NCI-H510A (cell line): ENCODE results near the gene TREM1.

Experiments used
- DNase-seq: peaks from one replicate; lab custom pipeline; 2025; lab: John Stamatoyannopoulos, UW

The TREM1 gene

DNA sequence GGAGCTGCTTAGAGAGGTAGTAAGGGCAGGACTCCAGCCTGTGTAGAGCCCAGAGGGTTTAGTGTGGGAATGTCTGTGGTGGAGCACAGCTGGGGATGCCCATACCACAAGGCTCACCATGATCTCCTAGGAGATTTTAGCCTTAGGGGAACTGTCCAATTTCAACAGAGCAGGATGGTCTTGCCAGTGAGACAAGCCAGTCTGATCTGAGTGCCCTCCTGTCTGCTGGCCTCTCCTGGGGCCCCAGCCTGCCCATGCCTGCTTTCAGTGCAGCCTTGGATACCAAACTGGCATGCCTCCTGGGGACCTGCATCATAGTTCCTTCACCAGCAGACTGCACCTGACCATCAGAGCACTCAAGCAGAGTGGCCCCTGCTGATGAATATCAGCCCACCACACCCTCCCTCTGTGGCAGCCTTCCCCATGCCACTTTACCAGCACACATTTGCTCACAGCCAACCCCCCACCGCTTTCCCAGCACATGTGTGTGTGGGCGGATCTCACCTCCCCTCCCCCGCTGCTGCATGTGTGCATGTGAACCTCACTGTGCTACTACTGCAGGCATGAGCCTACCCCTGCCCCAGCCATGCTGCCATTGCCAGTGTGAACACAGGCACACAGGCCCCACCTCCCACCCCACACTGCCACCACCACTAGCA, 7.9 kb upstream of the TREM1 start:
- no peak for DNase-seq

DNA sequence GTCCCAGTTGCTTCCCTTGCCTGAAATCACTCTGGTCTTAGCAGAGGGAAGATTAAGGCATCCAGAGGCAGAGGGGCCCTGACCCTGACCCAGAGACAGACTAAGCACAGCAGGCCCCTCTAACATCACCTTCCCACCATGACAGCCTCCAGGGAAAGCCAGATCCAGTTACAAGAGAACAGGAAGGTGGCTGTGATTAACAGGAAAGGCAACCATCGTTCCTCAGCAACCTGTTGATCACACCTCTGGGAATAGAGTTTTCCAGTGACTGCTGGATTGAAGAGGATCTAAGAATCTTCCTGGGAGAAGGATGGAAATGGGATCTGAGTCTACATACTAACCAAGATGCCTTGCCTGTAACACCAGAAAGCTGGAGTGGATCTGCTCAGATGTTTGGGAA, 5.2 kb upstream of the TREM1 start:
- DNase-seq, result no peak

DNA sequence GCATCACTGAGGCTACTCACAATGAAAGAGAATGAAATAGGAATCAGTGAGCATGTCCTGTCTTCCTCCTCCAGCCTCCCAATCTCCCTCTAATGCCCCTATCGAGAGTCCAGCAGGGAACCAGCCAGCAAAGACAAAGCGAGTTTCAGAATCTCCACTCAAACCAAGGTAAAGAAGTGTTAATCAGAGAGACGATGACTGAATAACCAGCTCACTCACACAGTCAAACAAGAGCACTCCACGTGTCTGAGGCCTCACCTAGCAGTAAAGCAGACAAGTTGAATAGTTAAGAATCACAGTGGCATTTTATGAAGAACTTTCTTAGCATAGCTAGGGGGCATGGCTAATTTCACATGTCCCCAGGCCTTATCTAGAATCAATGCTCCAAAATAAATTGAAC, 3.3 kb upstream of the TREM1 start:
- DNase-seq, result no peak

DNA sequence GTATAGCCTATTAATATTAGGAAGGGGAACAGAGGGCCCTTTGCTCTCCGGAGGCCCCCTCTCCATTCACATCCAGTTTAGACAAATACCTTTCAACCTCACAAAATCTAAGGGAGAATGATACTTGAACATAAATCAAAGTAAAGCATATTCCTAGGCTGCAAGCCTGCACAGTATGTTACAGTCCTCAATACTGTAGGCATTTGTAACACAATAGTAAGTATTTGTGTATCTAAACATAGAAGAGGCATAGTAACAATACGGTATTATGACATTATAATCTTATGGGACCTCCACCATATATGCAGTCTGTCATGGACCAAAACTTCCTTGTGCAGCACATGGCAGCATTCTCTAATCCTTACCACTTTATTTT, 2.3 kb upstream of the TREM1 start:
- DNase-seq, result no peak

DNA sequence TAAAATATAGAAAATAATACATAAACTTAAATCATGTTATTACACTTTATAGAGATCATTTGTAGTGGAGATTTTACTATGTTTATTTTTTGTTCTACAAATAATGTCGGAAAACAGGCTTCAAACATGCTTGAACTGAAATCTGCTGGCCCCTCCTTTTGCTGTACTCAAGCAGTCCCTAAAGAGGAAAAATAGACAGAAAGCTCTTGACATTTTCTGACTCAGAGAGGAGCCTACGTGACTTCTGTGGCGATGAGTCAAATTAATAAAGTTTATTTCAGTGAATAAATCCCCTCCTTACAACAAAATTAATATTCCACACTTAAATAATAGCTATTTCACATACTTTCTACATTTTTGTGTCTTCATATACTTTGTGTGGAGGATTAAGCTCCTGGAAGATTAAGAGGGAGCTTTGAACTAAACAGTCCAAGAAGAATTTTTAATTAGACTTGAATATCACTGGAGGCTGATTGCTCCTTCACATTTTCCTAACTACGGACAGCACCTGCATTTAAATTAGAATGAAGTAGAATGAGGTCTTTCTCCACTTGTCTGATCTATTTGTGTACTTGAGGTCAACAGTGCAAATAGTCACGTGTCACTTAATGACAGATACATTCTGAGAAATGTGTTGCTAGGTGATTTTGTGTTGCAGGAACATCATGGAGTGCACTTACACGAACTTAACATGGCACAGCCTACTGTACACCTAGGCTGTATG, 1.7 kb upstream of the TREM1 start:
- peak; percentile 95 for DNase-seq

DNA sequence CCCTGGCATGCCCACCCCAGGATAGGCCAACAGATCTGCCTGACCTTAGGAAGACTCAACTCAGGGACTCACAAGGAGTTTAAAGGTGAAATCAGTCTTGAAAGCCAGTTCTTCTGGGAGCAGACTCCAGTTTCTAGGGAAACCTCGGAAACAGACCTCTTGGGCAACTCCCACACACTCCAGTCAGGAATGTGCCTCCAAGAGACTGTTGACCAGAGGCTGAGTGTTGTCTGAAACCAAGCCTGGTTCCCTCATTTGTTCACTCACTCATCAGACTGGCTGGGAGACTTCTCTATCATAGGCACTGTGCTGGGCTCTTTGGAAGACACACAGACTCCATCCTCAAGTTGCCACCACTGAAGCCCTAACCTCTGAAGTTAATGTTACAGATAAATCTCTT, 1.8 kb downstream of the TREM1 start:
- DNase-seq, result no peak

DNA sequence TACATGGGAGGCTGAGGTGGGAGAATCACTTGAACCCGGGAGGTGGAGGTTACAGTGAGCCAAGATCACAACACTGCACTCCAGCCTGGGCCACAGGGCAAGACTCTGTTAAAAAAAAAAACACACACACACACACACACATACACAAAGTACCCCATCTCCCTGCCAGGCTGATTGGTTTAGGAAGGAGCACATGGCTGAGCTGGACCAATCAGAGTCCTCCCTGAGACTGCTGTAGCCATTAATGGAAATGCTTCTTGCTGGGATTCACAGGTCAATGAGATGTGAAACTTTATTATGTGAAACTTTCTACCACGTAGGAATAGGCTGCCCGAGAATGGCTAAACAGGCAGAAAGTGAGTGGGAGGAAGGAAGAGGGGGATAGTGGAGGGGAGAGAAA, 2.9 kb downstream of the TREM1 start:
- no peak for DNase-seq

DNA sequence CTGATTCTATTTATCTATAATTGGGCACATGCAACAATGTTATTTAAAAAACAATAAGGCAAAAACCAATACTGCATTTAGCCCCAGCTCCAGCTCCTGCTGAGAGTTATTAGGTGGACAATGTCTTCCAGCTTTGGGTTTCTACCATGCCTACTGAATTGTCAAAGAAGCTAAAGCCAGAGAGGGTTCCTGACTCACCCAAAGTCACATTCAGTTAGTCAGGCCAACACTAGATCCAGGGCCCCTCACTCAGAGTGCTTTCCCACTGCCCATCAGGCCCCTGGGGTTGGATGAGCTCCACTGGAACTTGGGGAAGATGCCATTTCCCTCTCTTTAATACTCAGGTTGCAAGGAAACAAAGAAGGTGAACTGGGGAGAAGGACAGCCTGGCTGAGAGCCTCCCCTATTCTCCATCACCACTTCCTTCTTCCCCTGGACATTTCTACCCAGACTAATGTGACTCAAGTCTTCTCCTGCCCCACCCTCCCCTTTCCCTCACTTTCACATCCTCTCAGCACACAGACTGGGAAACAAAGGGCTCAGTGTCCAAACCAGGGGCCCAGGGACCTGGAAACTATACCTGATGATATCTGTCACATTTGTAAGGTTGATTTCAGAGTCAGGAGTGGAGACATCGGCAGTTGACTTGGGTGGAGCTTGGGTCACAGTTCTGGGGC, 6.0 kb downstream of the TREM1 start:
- DNase-seq, result no peak

DNA sequence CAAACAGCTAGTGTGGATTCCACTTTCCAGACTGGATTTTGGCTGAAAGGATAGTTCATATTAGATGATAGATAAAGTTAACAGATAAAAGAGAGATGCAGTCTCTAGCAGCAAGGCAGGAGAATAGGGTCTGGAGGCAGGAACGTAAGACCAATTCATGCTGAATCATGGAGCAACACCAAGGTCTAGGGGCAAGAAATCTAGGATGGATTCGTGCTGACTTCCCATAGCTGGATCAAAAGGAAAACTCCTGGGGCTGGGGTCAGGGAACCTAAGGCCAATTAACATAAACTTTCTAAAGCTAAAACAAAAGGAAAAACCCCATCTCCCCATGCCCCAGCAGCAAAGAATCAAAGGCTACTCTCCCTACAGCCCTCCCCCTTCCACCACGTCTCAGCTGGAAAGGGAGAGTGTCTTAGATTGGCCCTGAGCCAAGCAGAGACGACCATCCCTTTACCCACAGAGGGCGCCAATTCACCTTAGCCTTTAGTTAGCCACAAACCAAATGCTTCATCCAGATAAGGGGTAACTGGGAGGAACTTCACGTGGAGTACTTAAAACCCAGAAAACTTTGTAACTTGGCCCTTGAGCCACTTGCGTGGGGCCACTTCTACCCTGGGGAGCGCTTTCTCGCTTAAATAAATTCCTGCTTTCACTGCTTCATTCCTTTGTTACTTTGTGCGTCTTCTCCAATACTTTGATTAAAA, 7.6 kb downstream of the TREM1 start:
- peak; percentile 91 for DNase-seq

DNA sequence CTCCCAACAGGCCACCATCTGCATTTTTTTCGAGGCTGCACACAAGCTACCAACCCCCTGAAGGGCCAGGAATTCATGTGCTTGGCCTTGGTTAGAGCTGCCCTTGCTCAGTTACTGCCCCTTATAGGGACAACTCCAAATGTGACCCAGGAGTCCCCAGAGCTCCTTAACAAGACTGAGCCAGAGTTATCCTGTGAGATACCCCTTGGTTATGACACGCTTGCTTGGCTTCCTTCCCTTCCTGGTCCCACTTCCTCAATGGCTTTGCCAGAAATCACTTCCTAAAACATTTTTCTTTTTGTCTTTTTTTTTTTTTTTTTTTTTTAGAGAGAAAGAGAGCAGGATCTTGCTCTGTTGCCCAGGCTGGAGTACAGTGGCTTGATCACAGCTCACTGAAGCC, 8.9 kb downstream of the TREM1 start:
- no peak for DNase-seq

DNA sequence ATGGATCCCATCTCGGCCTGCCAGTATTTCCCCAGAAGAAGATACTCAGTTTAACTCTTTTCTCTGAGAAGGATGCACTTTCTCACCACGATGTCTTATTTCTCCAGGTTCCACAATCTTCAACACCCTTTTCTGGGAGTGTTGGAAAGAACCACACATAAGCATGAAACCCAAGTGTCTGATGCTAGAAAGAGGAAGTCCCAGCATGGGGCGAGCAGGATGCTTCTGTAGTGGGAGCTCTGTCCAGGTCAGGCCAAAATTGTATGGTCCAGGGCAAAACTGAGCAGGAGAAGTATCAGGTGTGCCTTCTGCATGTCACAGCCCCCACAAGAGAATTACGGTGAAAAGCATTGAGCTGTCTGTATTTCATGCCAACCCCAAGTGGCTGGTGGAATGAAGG, 11.0 kb downstream of the TREM1 start:
- no peak for DNase-seq

DNA sequence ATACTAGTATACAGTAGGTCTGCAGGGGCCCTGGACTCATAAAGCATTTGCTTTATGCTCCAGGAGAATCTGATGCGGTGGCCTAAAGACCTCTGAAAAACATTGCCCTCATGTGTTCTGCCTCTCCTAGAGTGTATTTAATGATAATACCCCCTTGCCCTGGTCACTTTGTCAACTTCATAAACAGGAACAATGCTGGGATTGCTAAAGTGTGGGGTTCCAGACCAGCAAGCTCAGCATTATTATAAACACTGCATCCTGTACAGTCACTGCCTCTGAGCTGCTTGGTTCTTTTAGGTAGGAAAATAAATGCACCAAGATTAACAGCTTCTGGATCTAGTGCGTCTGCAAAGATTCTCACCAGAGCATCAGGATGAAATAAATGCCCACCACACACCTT, 12.2 kb downstream of the TREM1 start:
- no peak for DNase-seq

DNA sequence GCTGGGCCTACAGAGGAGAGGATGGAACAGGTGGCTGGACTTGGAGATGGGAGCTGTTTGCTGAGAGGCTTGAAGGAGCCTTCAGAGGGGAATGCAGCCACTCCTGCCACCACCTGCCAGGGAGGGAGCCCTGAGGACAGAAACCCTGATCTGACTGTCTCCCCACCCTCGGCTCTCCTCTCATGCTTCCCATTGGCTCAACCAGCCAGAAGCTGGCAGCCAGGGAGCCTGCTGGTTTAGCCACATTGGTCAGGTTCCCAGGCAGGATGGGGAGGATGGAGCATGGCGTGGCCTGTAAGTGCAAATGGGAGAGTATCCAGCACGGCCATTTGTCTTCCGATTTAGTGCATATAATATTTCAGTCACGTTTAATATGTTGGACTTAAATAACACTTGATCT, 12.8 kb downstream of the TREM1 start:
- DNase-seq, result peak; percentile 46

DNA sequence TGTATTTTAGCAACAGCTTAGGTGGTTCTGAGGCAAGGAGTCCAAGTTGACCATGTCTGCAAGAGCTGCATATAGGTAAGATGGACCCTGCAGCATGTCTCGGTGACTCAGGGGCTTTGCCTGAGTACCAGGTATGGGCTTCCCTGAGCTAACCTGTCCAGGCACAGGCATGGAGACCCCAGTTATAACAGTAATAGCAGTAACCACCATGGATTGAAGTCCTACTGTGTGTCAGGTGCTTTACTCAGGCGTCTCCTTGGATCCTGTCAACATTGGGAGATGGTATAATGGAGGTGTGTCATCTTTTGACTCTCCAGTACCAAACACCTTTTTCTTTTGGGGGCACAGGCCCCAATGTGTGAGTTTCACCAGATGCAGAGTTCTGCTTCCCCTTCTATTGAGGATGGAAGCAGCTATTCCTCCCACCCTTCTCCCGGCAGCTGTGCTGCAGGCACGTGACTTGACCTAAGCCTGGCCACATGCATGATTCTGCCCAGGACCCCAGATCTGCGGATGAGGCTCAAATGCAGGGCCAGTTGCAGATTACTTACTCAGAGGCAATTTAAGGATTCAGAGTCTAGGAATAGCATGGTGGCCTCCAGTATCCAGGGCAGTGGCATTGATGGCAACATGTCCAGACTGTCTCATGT, 13.8 kb downstream of the TREM1 start:
- DNase-seq, result no peak

DNA sequence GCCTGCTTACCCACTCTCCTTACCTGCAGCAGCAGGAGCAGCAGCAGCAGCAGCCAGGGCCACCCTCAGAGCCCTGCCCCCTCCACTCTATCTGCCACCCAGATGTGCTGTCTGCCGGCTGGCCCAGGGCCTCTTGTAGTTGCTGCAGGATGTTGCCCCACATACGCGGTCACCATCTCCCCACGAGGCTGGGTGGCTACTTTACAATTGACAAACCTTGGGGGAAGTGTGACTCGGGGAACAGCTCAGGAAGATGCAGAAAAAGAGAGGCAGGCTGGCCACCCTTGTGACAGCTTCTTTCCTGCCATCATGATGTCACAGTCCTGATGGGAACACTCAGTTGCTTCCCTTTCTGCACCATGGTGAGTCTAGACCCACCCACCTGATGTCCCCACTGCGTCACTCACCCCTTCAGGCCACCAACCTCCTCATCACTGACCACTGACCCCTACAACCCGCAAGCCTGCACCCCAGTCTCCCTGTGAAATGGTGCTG, 14.5 kb downstream of the TREM1 start:
- no peak for DNase-seq

DNA sequence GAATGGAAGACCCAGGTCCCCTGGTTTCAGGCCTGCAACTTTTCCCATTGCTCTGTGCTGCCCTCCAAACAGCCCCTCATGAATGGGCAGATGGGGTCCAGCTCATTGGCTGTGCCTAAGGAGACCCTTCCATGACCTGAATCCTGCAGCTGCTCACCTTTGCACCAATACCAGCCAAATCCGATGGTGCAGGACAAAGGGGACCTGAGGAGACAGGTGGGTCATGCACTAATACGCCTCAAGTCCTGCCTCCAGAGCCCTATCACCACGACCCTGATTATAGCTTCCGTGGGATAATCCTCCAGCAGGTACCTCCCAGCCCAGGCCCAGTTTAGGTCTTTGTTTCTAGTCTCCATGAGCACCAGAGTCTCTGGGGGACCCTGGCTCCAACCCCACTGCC, 16.8 kb downstream of the TREM1 start:
- DNase-seq, result no peak

DNA sequence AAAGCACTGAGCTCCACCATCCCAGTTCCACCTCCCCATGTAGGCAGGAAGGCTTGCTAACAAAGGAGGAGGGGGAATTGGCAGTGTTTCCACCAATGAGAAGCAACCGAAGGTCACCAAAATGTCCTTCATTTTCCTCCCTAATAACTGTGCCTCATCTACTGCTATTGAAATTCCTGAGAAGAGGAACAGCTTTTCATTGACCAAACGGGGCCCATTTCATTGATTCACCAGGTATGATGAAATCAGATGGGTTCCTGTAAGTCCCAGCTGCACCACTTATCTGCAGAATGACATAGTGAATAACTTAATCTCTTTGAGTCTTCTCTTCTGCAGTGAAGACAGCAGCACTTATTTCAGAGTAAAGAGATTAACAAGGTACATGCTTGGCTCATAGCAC, 17.3 kb downstream of the TREM1 start:
- DNase-seq, result no peak

DNA sequence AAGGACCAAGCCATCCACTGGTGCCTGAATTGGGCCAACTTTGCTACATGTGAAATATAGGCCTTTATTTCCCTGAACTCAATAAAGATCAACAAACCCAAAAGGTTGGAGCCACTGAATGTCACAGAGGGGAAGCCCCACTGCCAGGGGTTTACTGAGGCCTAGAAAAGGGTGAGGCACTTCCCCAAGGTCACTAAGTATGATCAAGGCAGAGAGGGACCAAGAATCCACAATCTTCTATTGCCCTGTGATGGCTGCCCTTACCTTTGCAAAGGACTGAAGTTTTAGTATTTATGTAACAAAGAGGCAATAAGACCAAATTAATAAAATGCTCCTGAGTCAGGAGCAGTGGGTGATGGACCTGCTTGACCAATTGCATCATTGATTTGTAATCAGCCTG, 18.0 kb downstream of the TREM1 start:
- DNase-seq, result no peak

DNA sequence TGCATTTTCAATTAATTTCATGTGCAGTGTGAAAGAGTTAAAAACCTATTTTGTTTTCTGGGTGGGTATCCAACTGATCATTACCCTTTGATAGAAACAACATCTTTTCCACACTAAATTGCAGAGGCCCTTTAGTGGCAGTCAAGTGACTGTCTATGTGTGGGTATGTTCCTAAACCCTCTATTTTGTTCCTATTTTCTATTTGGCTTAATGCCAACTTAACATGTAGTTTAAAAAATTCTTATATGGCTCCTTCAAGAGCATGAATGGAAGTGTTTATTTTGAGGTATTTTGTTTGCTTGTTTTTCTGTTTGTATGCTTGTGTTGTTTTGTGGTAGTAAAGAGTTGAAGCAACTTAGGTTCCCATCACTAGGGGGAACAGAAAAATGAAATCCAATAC, 19.9 kb downstream of the TREM1 start:
- no peak for DNase-seq

DNA sequence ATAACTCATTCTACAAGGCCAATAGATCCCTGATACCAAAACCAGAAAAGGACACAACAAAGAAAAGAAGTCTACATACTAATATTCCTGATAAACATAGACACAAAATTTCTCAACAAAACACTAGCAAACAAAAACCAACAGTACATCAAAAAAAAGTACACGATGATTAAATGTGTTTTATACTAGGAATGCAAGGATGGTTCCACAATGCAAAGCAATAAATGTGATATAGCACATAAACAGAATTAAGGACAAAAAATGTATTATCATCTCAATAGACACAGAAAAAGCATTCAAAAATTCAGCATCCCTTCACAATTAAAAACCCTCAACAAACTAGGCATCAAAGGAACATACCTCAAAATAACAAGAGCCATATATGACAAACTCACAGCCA, 23.2 kb downstream of the TREM1 start:
- DNase-seq, result no peak

DNA sequence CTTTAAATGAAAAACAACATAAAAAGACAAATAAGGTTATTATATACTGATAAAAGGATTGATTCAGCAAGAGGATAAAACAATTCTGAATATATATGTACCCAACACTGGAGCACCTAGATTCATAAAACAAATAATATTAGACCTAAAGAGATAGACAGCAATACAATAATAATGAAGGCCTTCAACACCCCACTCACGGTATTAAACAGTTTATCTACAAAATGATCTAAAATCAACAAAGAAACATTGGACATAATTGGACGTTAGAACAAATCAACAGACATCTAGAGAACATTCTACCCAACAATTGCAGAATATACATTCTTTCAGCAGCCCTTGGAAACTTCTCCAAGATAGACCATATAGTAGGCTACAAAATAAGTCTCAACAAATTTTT, 24.1 kb downstream of the TREM1 start:
- no peak for DNase-seq

DNA sequence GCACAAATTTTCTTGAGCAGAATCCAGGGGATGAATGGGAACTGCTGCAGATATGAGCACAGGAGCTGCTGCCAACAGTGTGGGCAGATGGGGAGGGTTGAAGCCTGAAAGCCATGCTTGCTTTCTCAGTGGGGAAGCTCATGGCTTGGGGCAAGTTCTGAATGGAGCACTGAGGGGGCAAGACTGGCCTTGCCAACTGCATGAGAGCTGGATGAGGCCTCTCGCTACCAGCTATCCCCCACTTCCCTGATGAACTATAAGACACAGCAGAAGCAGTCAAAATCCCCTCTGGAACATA, 28.3 kb downstream of the TREM1 start:
- no peak for DNase-seq
